Progenitor cell of endocrine pancreas (in vitro differentiated cells): ENCODE measurements around the gene AP3D1. TPM values are rescaled to one million over a fixed set of nuclear protein-coding genes. Genes with fewer than 3 reads are reported as not detected.
"Not testable (repeated sequence)": the region's sequence is repeated elsewhere in the genome, so short reads cannot be mapped to it uniquely, and the experiment has no call there.

ENCODE experiments used
- DNase-seq: peaks from one replicate; pipeline ENCODE4 v3.0.0; 2021; ENCODE audit warnings: low spot score; ENCODE audit not compliant: unreplicated experiment
- H3K27ac Mint-ChIP-seq: 2 replicates; pipeline ENCODE4 v1.8.0; 2021; ENCODE audit warnings: mild to moderate bottlenecking, moderate library complexity, mixed read lengths
- H3K27me3 Mint-ChIP-seq: 2 replicates; pipeline ENCODE4 v1.8.0; 2021; ENCODE audit warnings: mixed read lengths
- H3K36me3 Mint-ChIP-seq: 2 replicates; pipeline ENCODE4 v1.8.0; 2022; ENCODE audit warnings: mixed read lengths; ENCODE audit not compliant: insufficient read depth
- H3K4me1 Mint-ChIP-seq: 2 replicates; pipeline ENCODE4 v1.8.0; 2021; ENCODE audit warnings: low read depth, mixed read lengths
- H3K4me3 Mint-ChIP-seq: 2 replicates; pipeline ENCODE4 v1.8.0; 2021; ENCODE audit warnings: low read depth, mild to moderate bottlenecking, moderate library complexity, mixed read lengths
- H3K9me3 Mint-ChIP-seq: 2 replicates; pipeline ENCODE4 v1.8.0; 2021; ENCODE audit warnings: low read depth, mixed read lengths
- CTCF ChIP-seq: fragments of 200-600 bp; sonication (generic); IDR thresholded peaks from one replicate; pipeline ENCODE4 v1.5.0; 2021; ENCODE audit warnings: antibody characterized with exemption, mild to moderate bottlenecking; ENCODE audit not compliant: unreplicated experiment
- total RNA-seq: library from RNA; stranded (reverse); gene quantifications from 2 replicates; pipeline ENCODE4 v1.2.1, GENCODE V29; 2021

The AP3D1 gene
- total RNA-seq, 1 donor from 2014 or later, result 131 TPM

- Mint-ChIP-seq H3K4me3 (peak overlapping the region; percentile 65), H3K36me3 (peaks cover 4% of the 10 kb centered on the region), H3K27me3 (no peaks in the 10 kb centered on the region), H3K4me1 (peaks cover 10% of the 10 kb centered on the region), H3K9me3 (no peaks in the 10 kb centered on the region), H3K27ac (no peak overlapping the region)
- no peak for DNase-seq
- TF ChIP-seq CTCF, result no peak
Measured at GRCh38 chr19:2097203-2097885, 54.0 kb downstream of the AP3D1 start.

GRCh38 chr19:2096480-2097202 lies 54.7 kb downstream of the AP3D1 start, which contains the start of gene IZUMO4:
Gene IZUMO4 (plus strand): TSS chr19:2096915. CDS start chr19:2096946, 31 bp downstream.
- Mint-ChIP-seq H3K27ac (peak within 1 kb of the TSS; percentile 96), H3K4me1 (peaks cover 10% of the 10 kb centered on the region), H3K4me3 (peak within 1 kb of the TSS; percentile 88), H3K27me3 (no peaks in the 10 kb centered on the region), H3K36me3 (peaks cover 4% of the 10 kb centered on the region), H3K9me3 (no peaks in the 10 kb centered on the region)
- peak; percentile 100 for DNase-seq
- TF ChIP-seq CTCF, result peak; percentile 48

GRCh38 chr19:2096034-2096479 lies 55.3 kb downstream of the AP3D1 start, which contains the start of gene MOB3A:
Gene MOB3A (minus strand): TSS chr19:2096326. CDS start chr19:2078560, 17,766 bp downstream.
- Mint-ChIP-seq H3K4me3 (peak within 1 kb of the TSS; percentile 88), H3K9me3 (no peaks in the 10 kb centered on the region), H3K27ac (peak within 1 kb of the TSS; percentile 96), H3K36me3 (peaks cover 4% of the 10 kb centered on the region), H3K4me1 (peaks cover 10% of the 10 kb centered on the region), H3K27me3 (no peaks in the 10 kb centered on the region)
- TF ChIP-seq CTCF, result peak; percentile 58
- no peak for DNase-seq

- not testable (repeated sequence) for H3K9me3 Mint-ChIP-seq, H3K27ac Mint-ChIP-seq, DNase-seq, H3K27me3 Mint-ChIP-seq, H3K36me3 Mint-ChIP-seq, H3K4me3 Mint-ChIP-seq
- H3K4me1 Mint-ChIP-seq, result peaks cover 10% of the 10 kb centered on the region
Measured at GRCh38 chr19:2091926-2092525, 59.3 kb downstream of the AP3D1 start.

GRCh38 chr19:2089727-2090053 lies 61.7 kb downstream of the AP3D1 start:
- H3K27ac Mint-ChIP-seq, result no peak overlapping the region
- H3K4me1 Mint-ChIP-seq, result peaks cover 3% of the 10 kb centered on the region

More at GRCh38 chr19:2089727-2090053, 61.7 kb downstream of the AP3D1 start:
- no peak for DNase-seq
- Mint-ChIP-seq H3K36me3 (peaks cover 5% of the 10 kb centered on the region), H3K4me3 (no peak overlapping the region), H3K9me3 (no peaks in the 10 kb centered on the region), H3K27me3 (no peaks in the 10 kb centered on the region)
- TF ChIP-seq CTCF, result no peak
